ENCODE measurements around the gene ERI2.
"Not testable (repeated sequence)": the region's sequence is repeated elsewhere in the genome, so short reads cannot be mapped to it uniquely, and the experiment has no call there.

The ERI2 gene

DNA sequence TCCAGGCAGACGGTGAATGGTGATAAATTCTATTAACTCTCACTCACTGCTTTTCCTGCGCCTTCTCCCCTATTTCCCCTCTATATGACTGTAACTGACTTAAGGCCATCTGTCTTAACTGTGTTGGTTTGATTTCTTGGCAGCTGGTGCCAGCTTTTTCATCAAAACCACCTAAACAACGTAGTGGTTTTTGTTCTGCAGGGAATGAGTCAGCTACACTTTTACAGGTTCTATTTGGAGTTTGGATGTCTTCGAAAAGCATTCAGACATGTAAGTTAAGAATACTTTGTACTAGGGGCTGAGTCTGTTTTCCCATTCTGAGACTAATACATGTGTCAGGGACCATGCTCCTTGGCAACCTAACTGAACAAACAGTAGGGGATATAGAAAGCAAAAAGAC, 8.5 kb upstream of the ERI2 start:
- no peak overlapping the region for H3K9ac ChIP-seq (ENCODE audit: low read length)
- H3K4me2 ChIP-seq (ENCODE audit: low read length), result no peak overlapping the region
- H3K27me3 ChIP-seq (ENCODE audit: low read depth, low read length), result no peaks in the 10 kb centered on the region
- peaks cover 15% of the 10 kb centered on the region for H3K36me3 ChIP-seq (replicated peaks; ENCODE audit: low read depth, low read length)
- H3K9me3 ChIP-seq (ENCODE audit: insufficient read depth, low read length), result no peaks in the 10 kb centered on the region
- H3K4me1 ChIP-seq (ENCODE audit: low read length), result no peaks in the 10 kb centered on the region
- no peak for TF ChIP-seq EZH2phosphoT487 (IDR thresholded peaks at IDR 0.05; ENCODE audit: low read depth)
- no peak for TF ChIP-seq CTCF (IDR thresholded peaks at IDR 0.05; ENCODE audit: low read depth, low read length)
- no peaks in the 10 kb centered on the region for H3K79me2 ChIP-seq (ENCODE audit: low read length)
- no peak overlapping the region for H3K27ac ChIP-seq (ENCODE audit: low read length)
- no peak overlapping the region for H2AFZ ChIP-seq (ENCODE audit: low read depth, low read length)
- H3K4me3 ChIP-seq (ENCODE audit: low read length), result no peak overlapping the region
- H4K20me1 ChIP-seq (ENCODE audit: insufficient read depth, low read length), result no peaks in the 10 kb centered on the region

- TF ChIP-seq EZH2phosphoT487 (IDR thresholded peaks at IDR 0.05; ENCODE audit: low read depth) (no peak), CTCF (IDR thresholded peaks at IDR 0.05; ENCODE audit: low read depth, low read length) (no peak)
- Histone ChIP-seq H3K27ac (ENCODE audit: low read length) (no peak overlapping the region), H3K36me3 (replicated peaks; ENCODE audit: low read depth, low read length) (peaks cover 11% of the 10 kb centered on the region), H3K4me2 (ENCODE audit: low read length) (no peak overlapping the region), H3K9ac (ENCODE audit: low read length) (no peak overlapping the region), H4K20me1 (ENCODE audit: insufficient read depth, low read length) (no peaks in the 10 kb centered on the region), H3K79me2 (ENCODE audit: low read length) (peaks cover 7% of the 10 kb centered on the region), H3K9me3 (ENCODE audit: insufficient read depth, low read length) (no peaks in the 10 kb centered on the region), H3K27me3 (ENCODE audit: low read depth, low read length) (no peaks in the 10 kb centered on the region), H3K4me3 (ENCODE audit: low read length) (no peak overlapping the region), H2AFZ (ENCODE audit: low read depth, low read length) (no peak overlapping the region), H3K4me1 (ENCODE audit: low read length) (peaks cover 6% of the 10 kb centered on the region)
These were observed 6.2 kb upstream of the ERI2 start for GRCh38 chr16:20812510-20812909.

GRCh38 chr16:20811889-20812439, 5.7 kb upstream of the ERI2 start:
- H3K9ac ChIP-seq (ENCODE audit: low read length), result no peak overlapping the region
- no peaks in the 10 kb centered on the region for H3K9me3 ChIP-seq (ENCODE audit: insufficient read depth, low read length)
- no peaks in the 10 kb centered on the region for H3K27me3 ChIP-seq (ENCODE audit: low read depth, low read length)
- TF ChIP-seq CTCF (IDR thresholded peaks at IDR 0.05; ENCODE audit: low read depth, low read length), result no peak
- TF ChIP-seq EZH2phosphoT487 (IDR thresholded peaks at IDR 0.05; ENCODE audit: low read depth), result no peak
- H3K4me3 ChIP-seq (ENCODE audit: low read length), result no peak overlapping the region
- no peaks in the 10 kb centered on the region for H4K20me1 ChIP-seq (ENCODE audit: insufficient read depth, low read length)
- no peak overlapping the region for H2AFZ ChIP-seq (ENCODE audit: low read depth, low read length)
- peaks cover 7% of the 10 kb centered on the region for H3K79me2 ChIP-seq (ENCODE audit: low read length)
- H3K4me2 ChIP-seq (ENCODE audit: low read length), result no peak overlapping the region
- peaks cover 7% of the 10 kb centered on the region for H3K4me1 ChIP-seq (ENCODE audit: low read length)
- H3K27ac ChIP-seq (ENCODE audit: low read length), result no peak overlapping the region
- peaks cover 11% of the 10 kb centered on the region for H3K36me3 ChIP-seq (replicated peaks; ENCODE audit: low read depth, low read length)

GRCh38 chr16:20807862-20808261, 1.6 kb upstream of the ERI2 start:
- H2AFZ ChIP-seq (ENCODE audit: low read depth, low read length), result no peak overlapping the region
- no peak overlapping the region for H3K27ac ChIP-seq (ENCODE audit: low read length)
- H3K79me2 ChIP-seq (ENCODE audit: low read length), result peaks cover 7% of the 10 kb centered on the region
- H3K4me1 ChIP-seq (ENCODE audit: low read length), result peaks cover 7% of the 10 kb centered on the region
- H3K27me3 ChIP-seq (ENCODE audit: low read depth, low read length), result no peaks in the 10 kb centered on the region
- H3K36me3 ChIP-seq (replicated peaks; ENCODE audit: low read depth, low read length), result no peaks in the 10 kb centered on the region
- TF ChIP-seq EZH2phosphoT487 (IDR thresholded peaks at IDR 0.05; ENCODE audit: low read depth) (no peak), CTCF (IDR thresholded peaks at IDR 0.05; ENCODE audit: low read depth, low read length) (no peak)
- H3K9ac ChIP-seq (ENCODE audit: low read length), result peak overlapping the region; percentile 88
- peak overlapping the region; percentile 92 for H3K4me3 ChIP-seq (ENCODE audit: low read length)
- H4K20me1 ChIP-seq (ENCODE audit: insufficient read depth, low read length), result no peaks in the 10 kb centered on the region
- no peaks in the 10 kb centered on the region for H3K9me3 ChIP-seq (ENCODE audit: insufficient read depth, low read length)
- H3K4me2 ChIP-seq (ENCODE audit: low read length), result peak overlapping the region; percentile 76

- peak overlapping the region; percentile 76 for H3K4me2 ChIP-seq (ENCODE audit: low read length)
These were observed 546 bp downstream of the ERI2 start for GRCh38 chr16:20805684-20806167.

More at GRCh38 chr16:20805684-20806167, 546 bp downstream of the ERI2 start:
- H3K4me1 ChIP-seq (ENCODE audit: low read length); H3K79me2 ChIP-seq (ENCODE audit: low read length); H3K36me3 ChIP-seq (replicated peaks; ENCODE audit: low read depth, low read length); H4K20me1 ChIP-seq (ENCODE audit: insufficient read depth, low read length); H3K27me3 ChIP-seq (ENCODE audit: low read depth, low read length); H3K9me3 ChIP-seq (ENCODE audit: insufficient read depth, low read length): not testable (repeated sequence)
- peak overlapping the region; percentile 75 for H3K27ac ChIP-seq (ENCODE audit: low read length)
- H2AFZ ChIP-seq (ENCODE audit: low read depth, low read length), result peak overlapping the region; percentile 95
- H3K4me3 ChIP-seq (ENCODE audit: low read length), result peak overlapping the region; percentile 92
- H3K9ac ChIP-seq (ENCODE audit: low read length), result peak overlapping the region; percentile 88

All from OCI-LY3 (cell line).